GM21723 (cell line): ENCODE measurements around the gene IGSF9.

Source experiments
- ATAC-seq: cut with Tn5 transposase; IDR thresholded peaks from one replicate; pipeline ENCODE4 v1.9.1; 2021; ENCODE audit warnings: mild to moderate bottlenecking, moderate library complexity; ENCODE audit not compliant: unreplicated experiment

The IGSF9 gene

GRCh38 chr1:159879136-159879535, 66.3 kb downstream of the IGSF9 start:
- ATAC-seq = no peak

- ATAC-seq = no peak
These were observed 67.5 kb downstream of the IGSF9 start for GRCh38 chr1:159877695-159878444.
